GM10248 (cell line): ENCODE measurements around the gene PLEKHM2.

Source experiments
- CTCF ChIA-PET: fragments of 300-600 bp; sonication (Branson Sonifier 250); formaldehyde crosslinking; extraction: SDS; loops from one replicate; lab custom pipeline; 2021; ENCODE audit warnings: antibody characterized with exemption; lab: Yijun Ruan, JAX
- POLR2A ChIA-PET: fragments of 350-650 bp; sonication (Branson Sonifier 250); formaldehyde crosslinking; extraction: SDS; loops from one replicate; lab custom pipeline; 2020; ENCODE audit warnings: antibody characterized with exemption; lab: Yijun Ruan, JAX
- DNase-seq: peaks from one replicate; pipeline ENCODE4 v3.0.0; 2012; ENCODE audit errors: extremely low spot score
- CTCF ChIP-seq: IDR thresholded peaks from 2 replicates; pipeline ENCODE4 v1.5.1; 2012; ENCODE audit warnings: mild to moderate bottlenecking, low read depth; ENCODE audit errors: extremely low read depth, missing control alignments, control extremely low read depth

The PLEKHM2 gene

GRCh38 chr1:15771836-15772515 is 87.9 kb downstream of the PLEKHM2 start:
- DNase-seq = no peak
- ChIA-PET CTCF (interaction anchor here (0.9 to 1.5 kb wide), 5 partner anchors 15 to 32 kb away, joined by 3 to 5 read pairs (median 3); no protein-coding TSS in a partner anchor), POLR2A (no interaction called here)
- no peak for TF ChIP-seq CTCF

GRCh38 chr1:15775706-15776105 is 91.6 kb downstream of the PLEKHM2 start:
- TF ChIP-seq CTCF = no peak
- ChIA-PET CTCF (interaction anchor here (0.8 to 2.4 kb wide), 4 partner anchors 8 to 20 kb away, joined by 3 to 12 read pairs (median 5); no protein-coding TSS in a partner anchor), POLR2A (no interaction called here)
- no peak for DNase-seq

GRCh38 chr1:15777909-15778707 is 94.0 kb downstream of the PLEKHM2 start:
- ChIA-PET CTCF (interaction anchor here (0.6 to 1.1 kb wide), 3 partner anchors 9 to 14 kb away, joined by 3 to 4 read pairs (median 3); no protein-coding TSS in a partner anchor), POLR2A (no interaction called here)
- no peak for DNase-seq
- TF ChIP-seq CTCF = no peak
